Peyer's patch (tissue), 4 donors: ENCODE data around the gene GNMT.

Source experiments
- POLR2A ChIP-seq, 2 donors: fragments of 450-650 bp; IDR thresholded peaks; one replicate each; pipeline ENCODE4 v1.5.1; 2017; ENCODE audit warnings: antibody characterized with exemption in 2 of 2, mild to moderate bottlenecking in 2 of 2, moderate library complexity in 2 of 2
- TF ChIP-seq, protein P1 (sequence below), 6 experiments: fragments of 450-650 bp in 4 of 6; fragments of 200-600 bp in 2 of 6; sonication (generic) in 1 of 6; IDR thresholded peaks; one replicate each; pipeline ENCODE4 v1.5.1; 2017 to 2019; ENCODE audit warnings: antibody characterized with exemption in 6 of 6, mild to moderate bottlenecking in 3 of 6, moderate library complexity in 1 of 6

DNA sequence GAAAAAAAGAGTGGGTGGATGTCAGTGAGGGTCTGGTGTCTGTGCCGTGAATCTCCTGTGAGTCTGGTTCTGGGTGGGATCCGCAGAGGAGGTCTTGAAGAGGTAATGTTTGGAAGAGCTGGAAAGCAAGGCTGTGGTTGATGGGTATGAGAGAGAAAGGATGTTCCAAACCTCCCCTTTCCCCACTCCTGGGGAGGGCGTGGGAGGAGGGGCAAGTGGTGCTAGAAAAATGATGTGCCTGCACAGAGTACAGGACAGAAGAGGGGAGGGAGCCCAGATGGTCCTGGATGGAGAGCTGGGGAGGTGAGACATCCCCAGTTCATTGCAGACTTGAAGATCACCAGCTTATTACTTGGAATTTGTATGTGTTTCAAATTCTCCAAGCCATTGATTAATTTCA, 28.1 kb upstream of the GNMT start:
- TF ChIP-seq, protein P1, sequence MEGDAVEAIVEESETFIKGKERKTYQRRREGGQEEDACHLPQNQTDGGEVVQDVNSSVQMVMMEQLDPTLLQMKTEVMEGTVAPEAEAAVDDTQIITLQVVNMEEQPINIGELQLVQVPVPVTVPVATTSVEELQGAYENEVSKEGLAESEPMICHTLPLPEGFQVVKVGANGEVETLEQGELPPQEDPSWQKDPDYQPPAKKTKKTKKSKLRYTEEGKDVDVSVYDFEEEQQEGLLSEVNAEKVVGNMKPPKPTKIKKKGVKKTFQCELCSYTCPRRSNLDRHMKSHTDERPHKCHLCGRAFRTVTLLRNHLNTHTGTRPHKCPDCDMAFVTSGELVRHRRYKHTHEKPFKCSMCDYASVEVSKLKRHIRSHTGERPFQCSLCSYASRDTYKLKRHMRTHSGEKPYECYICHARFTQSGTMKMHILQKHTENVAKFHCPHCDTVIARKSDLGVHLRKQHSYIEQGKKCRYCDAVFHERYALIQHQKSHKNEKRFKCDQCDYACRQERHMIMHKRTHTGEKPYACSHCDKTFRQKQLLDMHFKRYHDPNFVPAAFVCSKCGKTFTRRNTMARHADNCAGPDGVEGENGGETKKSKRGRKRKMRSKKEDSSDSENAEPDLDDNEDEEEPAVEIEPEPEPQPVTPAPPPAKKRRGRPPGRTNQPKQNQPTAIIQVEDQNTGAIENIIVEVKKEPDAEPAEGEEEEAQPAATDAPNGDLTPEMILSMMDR (IDR thresholded peaks at IDR 0.05), result no peak
- TF ChIP-seq POLR2A (IDR thresholded peaks at IDR 0.05), result no peak
